ENCODE measurements around the gene TP53I11.

- TF ChIP-seq POLR2A (IDR thresholded peaks at IDR 0.05; ENCODE audit: low read length) (no peak), GATA1 (IDR thresholded peaks at IDR 0.05; ENCODE audit: low read depth, low read length) (no peak)
Observed at GRCh38 chr11:44988111-44988510, 37.4 kb upstream of the TP53I11 start.
